Psoas muscle (tissue), 8 donors: Measurements from ENCODE around the gene IER5L. TPM values are rescaled to one million over a fixed set of nuclear protein-coding genes. Genes with fewer than 3 reads are reported as not detected.
A peak's percentile ranks its signal among the peaks of the same experiment; 100 is the strongest.

Source experiments
- ATAC-seq, 4 donors: fragments of 200-7000 bp; cut with Tn5 transposase; one replicate each; pipeline ENCODE4 v1.9.1; 2020; ENCODE audit warnings: moderate library complexity in 3 of 4, mild to moderate bottlenecking in 2 of 4
- DNase-seq, 2 donors: peaks; one replicate each; pipeline ENCODE4 v3.0.0-alpha.2; 2020
- H3K27ac ChIP-seq: fragments of 200-600 bp; one replicate; pipeline ENCODE4 v1.8.0; 2022
- H3K27me3 ChIP-seq, 3 donors: fragments of 200-600 bp in 1 of 3; one replicate each; pipeline versions ENCODE4 v1.6.1 to v1.8.0; 2013 to 2022; ENCODE audit warnings: low read length in 2 of 3, mild to moderate bottlenecking in 2 of 3, moderate library complexity in 1 of 3; ENCODE audit not compliant: insufficient read depth in 3 of 3
- H3K36me3 ChIP-seq, 2 donors: fragments of 200-600 bp in 1 of 2; one replicate each; pipeline versions ENCODE4 v1.6.1 to v1.8.0; 2013 to 2022; ENCODE audit warnings: low read depth in 1 of 2, mild to moderate bottlenecking in 1 of 2, moderate library complexity in 1 of 2; ENCODE audit not compliant: insufficient read depth in 1 of 2
- H3K4me1 ChIP-seq: fragments of 200-600 bp; one replicate; pipeline ENCODE4 v1.8.0; 2022
- H3K4me3 ChIP-seq: fragments of 200-600 bp; one replicate; pipeline ENCODE4 v1.8.0; 2022; ENCODE audit warnings: mild to moderate bottlenecking
- H3K9me3 ChIP-seq: fragments of 200-600 bp; one replicate; pipeline ENCODE4 v1.8.0; 2022
- CTCF ChIP-seq: fragments of 200-600 bp; IDR thresholded peaks from one replicate; pipeline ENCODE4 v1.8.0; 2022; ENCODE audit warnings: antibody characterized with exemption
- WGBS, 3 donors: extraction: QIAGEN DNeasy Blood & Tissue Kit; methylation state at CpG; one replicate each; pipeline versions ENCODE4 v1.1.6 to v1.1.7; 2013; 5-methylcytosine and 5-hydroxymethylcytosine counted together
- intact Hi-C, 2 donors: fragments of 100-400 bp; cut with DNase I; formaldehyde crosslinking; loops; one replicate each; pipeline versions ENCODE4 v1.11.0 to v1.14.2; 2022
- polyA plus RNA-seq, 3 donors: library from polyadenylated mRNA; stranded (reverse); fragments of 200-250 nt; gene quantifications; one replicate each; pipeline ENCODE4 v1.2.3, GENCODE V29; 2013
- total RNA-seq, 4 donors: library from RNA; stranded (reverse); fragmentation: NEBNext Ultra II Directional in 2 of 4; extraction: Animal tissue kit (Norgen Biotek cat#: 25700) in 2 of 4; gene quantifications; one replicate each; pipeline versions ENCODE4 v1.2.1 to v1.2.4, GENCODE V29; 2021 to 2023
- donor health status: healthy with polysubstance abuse.
- donor health status: DM: no; HTN: no; CAD: no; lungs with moderate emphysema.
- donor health status: Bipolar disorder and iron deficiency.
- donor health status: healthy.
- donor health status: DM: yes; HTN: yes; CAD: no.
- donor health status: DM: no; HTN: no; CAD: no.
- donor health status: DM: no; HTN: no; CAD: no.
- donor health status: DM: yes; HTN: yes; CAD: no.

Gene IER5L
- total and polyA plus RNA-seq, 7 donors, result 1.4 to 8.3 (median 3.0) TPM

GRCh38 chr9:129221233-129221632 is 43.2 kb upstream of the IER5L start:
- Histone ChIP-seq H3K27me3 (no peaks in the 10 kb centered on the region), H3K4me3 (no peak overlapping the region), H3K36me3 (no peaks in the 10 kb centered on the region), H3K9me3 (no peaks in the 10 kb centered on the region), H3K4me1 (no peaks in the 10 kb centered on the region), H3K27ac (no peak overlapping the region)
- no peak for ATAC-seq
- TF ChIP-seq CTCF, result no peak
- DNase-seq, result no peak
- WGBS, 3 donors, result 78 to 86% (median 82%) methylated on average over 7 of the region's 7 CpGs
- intact Hi-C loops, result no loop called here

- H3K4me1 ChIP-seq, result no peaks in the 10 kb centered on the region
- WGBS, 3 donors, result 89 to 93% (median 90%) methylated on average over 6 of the region's 6 CpGs
- intact Hi-C loops, result no loop called here
These were observed 42.7 kb upstream of the IER5L start for GRCh38 chr9:129220771-129221170.

GRCh38 chr9:129218918-129219317 is 40.9 kb upstream of the IER5L start:
- Histone ChIP-seq H3K27ac (no peak overlapping the region), H3K27me3 (no peaks in the 10 kb centered on the region), H3K9me3 (no peaks in the 10 kb centered on the region), H3K36me3 (no peaks in the 10 kb centered on the region), H3K4me3 (no peak overlapping the region), H3K4me1 (no peaks in the 10 kb centered on the region)
- DNase-seq (no peak), ATAC-seq (no peak)
- WGBS, 3 donors, result 77 to 79% (median 78%) methylated on average over 9 of the region's 9 CpGs
- TF ChIP-seq CTCF, result no peak
- intact Hi-C loops, result no loop called here

More at GRCh38 chr9:129220771-129221170, 42.7 kb upstream of the IER5L start:
- Histone ChIP-seq H3K36me3 (no peaks in the 10 kb centered on the region), H3K27ac (no peak overlapping the region), H3K9me3 (no peaks in the 10 kb centered on the region), H3K27me3 (no peaks in the 10 kb centered on the region), H3K4me3 (no peak overlapping the region)
- ATAC-seq (no peak), DNase-seq (peak in 1 of 2 donors; percentile 0)
- TF ChIP-seq CTCF, result no peak

- H3K4me1 ChIP-seq, result no peaks in the 10 kb centered on the region
- TF ChIP-seq CTCF, result no peak
- H3K36me3 ChIP-seq, result no peaks in the 10 kb centered on the region
- H3K27ac ChIP-seq, result no peak overlapping the region
- no peak overlapping the region for H3K4me3 ChIP-seq
- no peaks in the 10 kb centered on the region for H3K27me3 ChIP-seq
- DNase-seq, result no peak
- 55 to 68% (median 58%) methylated on average over 6 of the region's 6 CpGs for WGBS, 3 donors
- intact Hi-C loops, result no loop called here
- ATAC-seq, result peak in 1 of 4 donors; percentile 11
- no peaks in the 10 kb centered on the region for H3K9me3 ChIP-seq
These were observed 40.2 kb upstream of the IER5L start for GRCh38 chr9:129218272-129218625.

GRCh38 chr9:129213551-129213950 is 35.5 kb upstream of the IER5L start:
- H3K27me3 ChIP-seq, result no peaks in the 10 kb centered on the region
- intact Hi-C loops, result no loop called here
- no peak overlapping the region for H3K27ac ChIP-seq
- no peaks in the 10 kb centered on the region for H3K36me3 ChIP-seq
- ATAC-seq, result no peak
- TF ChIP-seq CTCF, result no peak
- H3K4me3 ChIP-seq, result no peak overlapping the region
- DNase-seq, result no peak
- no peaks in the 10 kb centered on the region for H3K9me3 ChIP-seq
- 87 to 92% (median 90%) methylated on average over 5 of the region's 5 CpGs for WGBS, 3 donors
- no peaks in the 10 kb centered on the region for H3K4me1 ChIP-seq
